K562 (cell line): ENCODE data around the gene FLAD1. TPM values are rescaled to one million over a fixed set of nuclear protein-coding genes. Genes with fewer than 3 reads are reported as not detected.

ENCODE experiments used
- BCOR ChIP-seq: fragments of 450-650 bp; IDR thresholded peaks from 2 replicates; pipeline ENCODE4 v1.6.1; 2016
- C11orf30 ChIP-seq: fragments of 450-650 bp; IDR thresholded peaks from 2 replicates; pipeline ENCODE4 v1.6.1; 2016; ENCODE audit warnings: low read depth, mild to moderate bottlenecking
- CREB5 ChIP-seq: fragments of 250-450 bp; sonication (Bioruptor Pico); IDR thresholded peaks from 2 replicates; pipeline ENCODE4 v1.5.0; 2020; ENCODE audit warnings: mild to moderate bottlenecking
- FIP1L1 ChIP-seq: fragments of 200-400 bp; formaldehyde crosslinking; IDR thresholded peaks from 2 replicates; pipeline ENCODE4 v1.6.1; 2018; ENCODE audit warnings: mild to moderate bottlenecking, low read depth, low read length; ENCODE audit not compliant: poor library complexity, severe bottlenecking
- HBP1 ChIP-seq: fragments of 450-650 bp; formaldehyde crosslinking; IDR thresholded peaks from 2 replicates; pipeline ENCODE4 v1.4.0; 2022; ENCODE audit warnings: missing genetic modification characterization
- HSF4 ChIP-seq: fragments of 250-450 bp; sonication (Bioruptor Pico); IDR thresholded peaks from 2 replicates; pipeline ENCODE4 v2.1.2; 2022; ENCODE audit warnings: mild to moderate bottlenecking, moderate library complexity, borderline replicate concordance
- KLF10 ChIP-seq: fragments of 250-450 bp; sonication (Bioruptor Pico); IDR thresholded peaks from 2 replicates; pipeline ENCODE4 v1.6.1; 2021; ENCODE audit warnings: matching md5 sums
- NFATC3 ChIP-seq: fragments of 450-650 bp; IDR thresholded peaks from 2 replicates; pipeline ENCODE4 v1.6.1; 2017; ENCODE audit warnings: mild to moderate bottlenecking
- NR2F6 ChIP-seq: fragments of 450-650 bp; formaldehyde crosslinking; IDR thresholded peaks from 2 replicates; pipeline ENCODE4 v1.4.0; 2020; ENCODE audit warnings: mild to moderate bottlenecking
- NR3C1 ChIP-seq: sonication (generic); formaldehyde crosslinking; IDR thresholded peaks from 2 replicates; pipeline ENCODE4 v1.8.1; 2022; ENCODE audit warnings: missing genetic modification reagents
- PBX2 ChIP-seq, 2 experiments: IDR thresholded peaks in 1 of 2; conservative IDR thresholded peaks in 1 of 2; 2 replicates each; pipeline ENCODE4 v1.6.1; 2016; ENCODE audit warnings: low read depth in 2 of 2, mild to moderate bottlenecking in 1 of 2, missing compliant biosample characterization in 1 of 2, missing genetic modification characterization in 1 of 2, moderate library complexity in 1 of 2
- TCF15 ChIP-seq: fragments of 250-450 bp; sonication (Bioruptor Pico); IDR thresholded peaks from 2 replicates; pipeline ENCODE4 v1.8.0; 2022; ENCODE audit warnings: moderate library complexity, mild to moderate bottlenecking, inconsistent platforms
- TCF7L2 ChIP-seq: fragments of 150-350 bp; IDR thresholded peaks from 2 replicates; pipeline ENCODE4 v1.6.1; 2016; ENCODE audit warnings: low read depth, mild to moderate bottlenecking, low read length, moderate library complexity
- ZBTB33 ChIP-seq: sonication (generic); formaldehyde crosslinking; IDR thresholded peaks from 2 replicates; pipeline ENCODE4 v1.8.1; 2023; ENCODE audit warnings: mild to moderate bottlenecking, missing genetic modification reagents
- ZNF24 ChIP-seq: fragments of 450-650 bp; IDR thresholded peaks from 2 replicates; pipeline ENCODE4 v1.6.1; 2016
- ZNF696 ChIP-seq: fragments of 250-450 bp; sonication (Bioruptor Pico); conservative IDR thresholded peaks from 2 replicates; pipeline ENCODE4 v1.4.0; 2020; ENCODE audit warnings: mild to moderate bottlenecking, moderate library complexity
- polyA plus RNA-seq, 8 experiments: library from polyadenylated mRNA; depleted of rRNA in 4 of 8; stranded (reverse) in 5 of 8; unstranded in 3 of 8; fragments of >200 nt; fragmentation: Nextera tagmentation in 2 of 8; fragmentation: Illumina TruSeq in 1 of 8; extraction: Ambion mirVana in 2 of 8; extraction: Trizol in 1 of 8; gene quantifications; 2 replicates each; pipeline versions ENCODE4 v1.2.1 to v1.2.3, GENCODE V29; 2011 to 2014; ENCODE audit warnings: inconsistent platforms in 1 of 8, missing spikeins in 1 of 8
- total RNA-seq, 7 experiments: library from RNA; depleted of rRNA in 6 of 7; stranded (reverse); fragments of >200 nt in 6 of 7; fragmentation: Illumina TruSeq in 2 of 7; extraction: Trizol in 2 of 7; gene quantifications; 2 replicates each; pipeline versions ENCODE4 v1.2.1 to v1.2.3, GENCODE V29; 2011 to 2021; ENCODE audit warnings: low replicate concordance in 1 of 7

The FLAD1 gene
- total and polyA plus RNA-seq, 9 of the 15 experiments (the other 6 are each of a cell fraction or from before 2014, with no cell fraction given) = 24.9 to 85.8 (median 67.0) TPM

GRCh38 chr1:154974808-154975408, 8.2 kb upstream of the FLAD1 start (continued):
- TF ChIP-seq PBX2 (CRISPR knock-in tag; IDR thresholded peaks at IDR 0.05; ENCODE audit: low read depth) (no peak), PBX2 (tag; conservative IDR thresholded peaks at IDR 0.05; ENCODE audit: low read depth) (no peak), NR2F6 (CRISPR knock-in tag) (no peak), ZNF24 (no peak), TCF15 (CRISPR knock-in tag) (no peak), BCOR (no peak), HBP1 (CRISPR knock-in tag) (0 out of 2 replicates have a peak, but pooled peaks have one; percentile 5), TCF7L2 (no peak), NFATC3 (no peak), CREB5 (no peak), HSF4 (no peak), ZBTB33 (CRISPR knock-in tag) (peak; percentile 63; the same call in 1 of the 2 replicates), FIP1L1 (no peak), KLF10 (CRISPR knock-in tag) (no peak), NR3C1 (no peak), C11orf30 (no peak; the same call in 1 of the 2 replicates), ZNF696 (CRISPR knock-in tag) (no peak)
